ENCODE measurements around the gene GAGE10. TPM values are rescaled to one million over a fixed set of nuclear protein-coding genes. Genes with fewer than 3 reads are reported as not detected.

The GAGE10 gene
- total RNA-seq = not detected

DNA sequence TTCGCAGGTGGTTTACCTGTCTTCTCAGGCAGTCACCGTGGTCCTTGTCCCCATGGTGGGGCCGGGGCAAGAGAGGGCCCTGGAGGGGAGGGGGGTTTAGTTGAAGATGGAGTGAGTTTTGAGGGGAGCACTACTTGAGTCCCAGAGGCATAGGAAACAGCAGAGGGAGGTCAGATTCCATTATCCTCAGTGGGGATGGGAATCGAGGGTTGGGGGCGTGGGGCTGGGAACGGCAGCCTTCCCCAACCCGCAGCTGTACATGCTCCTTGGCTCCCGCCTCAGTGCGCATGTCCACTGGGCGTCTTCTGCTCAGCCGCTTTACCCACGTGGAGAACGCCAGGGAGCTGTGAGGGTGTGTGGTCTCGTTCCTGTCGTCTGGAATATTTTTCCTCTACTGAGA lies at the start of gene GAGE10:
TSS of gene GAGE10 (plus strand) at position 301 of the 400 bp plus-strand sequence. CDS start 1,214 bp downstream, outside the sequence.
- no peak for DNase-seq
- TF ChIP-seq POLR2A (IDR thresholded peaks at IDR 0.05) = no peak
- TF ChIP-seq, protein P1, sequence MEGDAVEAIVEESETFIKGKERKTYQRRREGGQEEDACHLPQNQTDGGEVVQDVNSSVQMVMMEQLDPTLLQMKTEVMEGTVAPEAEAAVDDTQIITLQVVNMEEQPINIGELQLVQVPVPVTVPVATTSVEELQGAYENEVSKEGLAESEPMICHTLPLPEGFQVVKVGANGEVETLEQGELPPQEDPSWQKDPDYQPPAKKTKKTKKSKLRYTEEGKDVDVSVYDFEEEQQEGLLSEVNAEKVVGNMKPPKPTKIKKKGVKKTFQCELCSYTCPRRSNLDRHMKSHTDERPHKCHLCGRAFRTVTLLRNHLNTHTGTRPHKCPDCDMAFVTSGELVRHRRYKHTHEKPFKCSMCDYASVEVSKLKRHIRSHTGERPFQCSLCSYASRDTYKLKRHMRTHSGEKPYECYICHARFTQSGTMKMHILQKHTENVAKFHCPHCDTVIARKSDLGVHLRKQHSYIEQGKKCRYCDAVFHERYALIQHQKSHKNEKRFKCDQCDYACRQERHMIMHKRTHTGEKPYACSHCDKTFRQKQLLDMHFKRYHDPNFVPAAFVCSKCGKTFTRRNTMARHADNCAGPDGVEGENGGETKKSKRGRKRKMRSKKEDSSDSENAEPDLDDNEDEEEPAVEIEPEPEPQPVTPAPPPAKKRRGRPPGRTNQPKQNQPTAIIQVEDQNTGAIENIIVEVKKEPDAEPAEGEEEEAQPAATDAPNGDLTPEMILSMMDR (IDR thresholded peaks at IDR 0.05) = no peak
- Histone ChIP-seq H3K27me3 (no peaks in the 10 kb centered on the region), H3K9me3 (no peaks in the 10 kb centered on the region), H3K27ac (no peak within 1 kb of the TSS), H3K36me3 (no peaks in the 10 kb centered on the region), H3K4me3 (replicated peaks in 1 of 3) (no peak within 1 kb of the TSS), H3K4me1 (no peaks in the 10 kb centered on the region)
- 90 to 93% methylated on average over 6 to 7 of the region's 15 CpGs for WGBS, 2 donors
- intact Hi-C loops (cut with DNase I) = no loop called here

DNA sequence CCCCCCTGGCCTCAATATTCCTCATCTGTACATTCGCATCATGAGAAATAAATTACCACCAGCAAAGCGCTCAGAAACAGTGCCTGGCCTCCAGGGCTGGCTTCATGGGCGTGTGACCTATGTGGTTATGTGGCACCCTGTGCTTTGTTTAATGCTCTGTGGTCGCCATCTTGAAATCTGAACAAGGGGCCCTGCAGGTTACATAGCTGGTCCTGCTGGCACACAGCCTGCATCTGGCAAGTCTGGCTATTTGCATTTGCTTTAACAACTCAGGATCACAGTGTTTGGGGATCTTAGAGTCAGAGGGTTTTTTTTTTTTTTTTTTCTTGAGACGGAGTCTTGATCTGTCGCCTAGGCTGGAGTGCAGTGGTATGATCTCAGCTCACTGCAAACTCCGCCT lies 48.8 kb upstream of the GAGE10 start:
- H3K27ac ChIP-seq = no peak overlapping the region
- H3K4me1 ChIP-seq = no peaks in the 10 kb centered on the region
- H3K27me3 ChIP-seq = no peaks in the 10 kb centered on the region
- TF ChIP-seq POLR2A (IDR thresholded peaks at IDR 0.05) = no peak
- TF ChIP-seq, protein P1 (IDR thresholded peaks at IDR 0.05) = no peak
- H3K36me3 ChIP-seq = no peaks in the 10 kb centered on the region
- 83 to 95% methylated on average over 7 of the region's 7 CpGs for WGBS, 2 donors
- H3K9me3 ChIP-seq = no peaks in the 10 kb centered on the region
- intact Hi-C loops (cut with DNase I) = no loop called here
- no peak overlapping the region for H3K4me3 ChIP-seq (replicated peaks in 1 of 3)
- no peak for DNase-seq

DNA sequence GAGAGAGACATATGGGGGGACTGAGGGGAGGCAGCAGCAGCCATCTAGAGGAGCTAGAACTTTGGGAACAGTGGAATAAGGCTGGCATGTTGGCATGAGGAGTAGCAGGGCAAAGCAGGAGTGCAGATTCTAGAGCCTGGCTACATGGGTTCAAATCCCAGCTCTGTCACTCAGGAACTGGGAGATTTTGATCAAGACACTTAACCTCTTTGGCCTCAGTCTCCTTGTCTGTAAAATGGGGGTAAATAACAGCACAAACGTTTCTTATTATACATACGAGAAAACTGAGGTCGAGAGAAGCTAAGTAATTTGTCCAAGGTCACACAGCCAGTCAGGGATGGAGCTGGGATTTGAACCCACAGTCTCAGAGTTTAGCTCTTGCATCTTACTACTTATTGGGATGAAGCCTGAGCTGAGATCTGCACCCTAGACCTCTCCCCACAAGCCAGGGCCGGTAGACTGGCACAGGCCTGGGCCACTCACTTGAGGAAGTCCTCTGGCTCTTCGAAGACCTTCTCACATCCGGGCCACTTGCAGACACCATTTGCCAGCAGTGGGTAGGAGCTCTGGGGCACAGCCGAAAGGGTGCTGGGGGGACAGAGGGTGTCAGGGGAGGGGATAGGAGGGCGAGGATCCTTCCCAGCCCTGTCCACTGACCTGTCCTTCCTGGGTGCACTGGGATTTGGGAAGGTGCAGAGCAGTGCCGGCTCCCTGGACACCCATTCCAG lies 47.0 kb upstream of the GAGE10 start:
- Histone ChIP-seq H3K4me1 (no peaks in the 10 kb centered on the region), H3K4me3 (replicated peaks in 1 of 3) (no peak overlapping the region), H3K27me3 (no peaks in the 10 kb centered on the region), H3K36me3 (no peaks in the 10 kb centered on the region), H3K27ac (no peak overlapping the region), H3K9me3 (no peaks in the 10 kb centered on the region)
- WGBS, 2 donors = 67 to 74% methylated on average over 3 to 4 of the region's 9 CpGs
- no peak for DNase-seq
- intact Hi-C loops (cut with DNase I) = no loop called here
- TF ChIP-seq, protein P1 (IDR thresholded peaks at IDR 0.05) = no peak
- TF ChIP-seq POLR2A (IDR thresholded peaks at IDR 0.05) = no peak

- Histone ChIP-seq H3K27ac (no peak overlapping the region), H3K27me3 (no peaks in the 10 kb centered on the region), H3K36me3 (no peaks in the 10 kb centered on the region), H3K9me3 (no peaks in the 10 kb centered on the region), H3K4me3 (replicated peaks in 1 of 3) (no peak overlapping the region), H3K4me1 (no peaks in the 10 kb centered on the region)
- 71 to 80% methylated on average over 1 to 3 of the region's 14 CpGs for WGBS, 2 donors
- intact Hi-C loops (cut with DNase I) = no loop called here
- TF ChIP-seq, protein P1 (IDR thresholded peaks at IDR 0.05) = no peak
- TF ChIP-seq POLR2A (IDR thresholded peaks at IDR 0.05) = no peak
- DNase-seq = no peak
Observed at GRCh38 chrX:49257074-49257790, 46.2 kb upstream of the GAGE10 start.
